HCT116 (cell line): Measurements from ENCODE around the gene SRGAP2C.
"Not testable (repeated sequence)": the region's sequence is repeated elsewhere in the genome, so short reads cannot be mapped to it uniquely, and the experiment has no call there.

Experiments
- EZH2 ChIP-seq: fragments of 200-600 bp; sonication (generic); IDR thresholded peaks from 2 replicates; pipeline ENCODE4 v1.6.1; 2017; ENCODE audit warnings: antibody characterized with exemption, mixed run types
- MAX ChIP-seq: IDR thresholded peaks from 2 replicates; pipeline ENCODE4 v1.6.1; 2012
- POLR2A ChIP-seq: IDR thresholded peaks from 2 replicates; pipeline ENCODE4 v1.7.0; 2011; ENCODE audit warnings: borderline replicate concordance; ENCODE audit not compliant: insufficient read depth, insufficient read length; ENCODE audit errors: extremely low read depth
- SP1 ChIP-seq: IDR thresholded peaks from 2 replicates; pipeline ENCODE4 v1.6.1; 2012; ENCODE audit warnings: low read depth
- ZFX ChIP-seq: fragments of 450-650 bp; IDR thresholded peaks from 2 replicates; pipeline ENCODE4 v1.6.1; 2017
- ZNF274 ChIP-seq: fragments of 200-500 bp; sonication (Bioruptor generic); IDR thresholded peaks from 2 replicates; pipeline ENCODE4 v1.6.1; 2014; ENCODE audit warnings: mild to moderate bottlenecking, low read depth, low read length, inconsistent platforms
- TF ChIP-seq, protein P1 (sequence below), 3 experiments: fragments of 200-600 bp in 1 of 3; sonication (generic) in 1 of 3; IDR thresholded peaks in 2 of 3; conservative IDR thresholded peaks in 1 of 3; 2 replicates each; pipeline ENCODE4 v1.5.1; 2012 to 2017; ENCODE audit warnings: low read depth in 2 of 3, low read length in 2 of 3, antibody characterized with exemption in 1 of 3, borderline replicate concordance in 1 of 3, control low read depth in 1 of 3, mild to moderate bottlenecking in 1 of 3, mixed read lengths in 1 of 3, mixed run types in 1 of 3, moderate library complexity in 1 of 3; ENCODE audit not compliant: insufficient read depth in 1 of 3

GRCh38 chr1:121234090-121234759 lies 49.5 kb downstream of the SRGAP2C start:
- TF ChIP-seq ZNF274, ZFX, SP1, POLR2A, MAX, EZH2: not testable (repeated sequence)
- TF ChIP-seq, protein P1, sequence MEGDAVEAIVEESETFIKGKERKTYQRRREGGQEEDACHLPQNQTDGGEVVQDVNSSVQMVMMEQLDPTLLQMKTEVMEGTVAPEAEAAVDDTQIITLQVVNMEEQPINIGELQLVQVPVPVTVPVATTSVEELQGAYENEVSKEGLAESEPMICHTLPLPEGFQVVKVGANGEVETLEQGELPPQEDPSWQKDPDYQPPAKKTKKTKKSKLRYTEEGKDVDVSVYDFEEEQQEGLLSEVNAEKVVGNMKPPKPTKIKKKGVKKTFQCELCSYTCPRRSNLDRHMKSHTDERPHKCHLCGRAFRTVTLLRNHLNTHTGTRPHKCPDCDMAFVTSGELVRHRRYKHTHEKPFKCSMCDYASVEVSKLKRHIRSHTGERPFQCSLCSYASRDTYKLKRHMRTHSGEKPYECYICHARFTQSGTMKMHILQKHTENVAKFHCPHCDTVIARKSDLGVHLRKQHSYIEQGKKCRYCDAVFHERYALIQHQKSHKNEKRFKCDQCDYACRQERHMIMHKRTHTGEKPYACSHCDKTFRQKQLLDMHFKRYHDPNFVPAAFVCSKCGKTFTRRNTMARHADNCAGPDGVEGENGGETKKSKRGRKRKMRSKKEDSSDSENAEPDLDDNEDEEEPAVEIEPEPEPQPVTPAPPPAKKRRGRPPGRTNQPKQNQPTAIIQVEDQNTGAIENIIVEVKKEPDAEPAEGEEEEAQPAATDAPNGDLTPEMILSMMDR (IDR thresholded peaks at IDR 0.05 in 2 of 3, conservative IDR thresholded peaks at IDR 0.05 in 1 of 3; ENCODE audit: borderline replicate concordance in 1 of 3, insufficient read depth in 1 of 3, low read depth in 2 of 3, low read length in 2 of 3): not testable (repeated sequence)
